Astrocyte (in vitro differentiated cells and primary cell): ENCODE results near the gene DIAPH1. TPM values are rescaled to one million over a fixed set of nuclear protein-coding genes. Genes with fewer than 3 reads are reported as not detected.

Source experiments
- DNase-seq: peaks from one replicate; pipeline ENCODE4 v3.0.0-alpha.2; 2010; ENCODE audit warnings: low read depth
- FAIRE-seq: peaks from 2 replicates; lab custom pipeline; 2011; peaks lifted over from hg19 to GRCh38; lab: Jason Lieb, UNC
- H2AFZ ChIP-seq: 2 replicates; pipeline ENCODE4 v1.6.0; 2012; ENCODE audit warnings: low read depth, low read length, inconsistent platforms
- H3K27ac ChIP-seq: 2 replicates; pipeline ENCODE4 v1.5.1; 2011; ENCODE audit warnings: low read depth, low read length, inconsistent platforms
- H3K27me3 ChIP-seq: 2 replicates; pipeline ENCODE4 v1.6.0; 2011; ENCODE audit warnings: low read length, inconsistent platforms; ENCODE audit not compliant: insufficient read depth
- H3K36me3 ChIP-seq: 2 replicates; pipeline ENCODE4 v1.5.1; 2011; ENCODE audit warnings: low read length, inconsistent platforms; ENCODE audit not compliant: insufficient read depth
- H3K4me1 ChIP-seq: 2 replicates; pipeline ENCODE4 v1.5.1; 2011; ENCODE audit warnings: low read length, inconsistent platforms; ENCODE audit not compliant: insufficient read depth
- H3K4me2 ChIP-seq: 2 replicates; pipeline ENCODE4 v1.6.0; 2012; ENCODE audit warnings: low read length, inconsistent platforms
- H3K4me3 ChIP-seq: 2 replicates; pipeline ENCODE4 v1.5.1; 2011; ENCODE audit warnings: low read depth, mild to moderate bottlenecking, low read length, inconsistent platforms; ENCODE audit not compliant: insufficient read depth
- H3K79me2 ChIP-seq: 2 replicates; pipeline ENCODE4 v1.6.0; 2012; ENCODE audit warnings: mild to moderate bottlenecking, low read length, inconsistent platforms; ENCODE audit not compliant: insufficient read depth
- H3K9ac ChIP-seq: 2 replicates; pipeline ENCODE4 v1.6.0; 2012; ENCODE audit warnings: mild to moderate bottlenecking, low read length, inconsistent platforms
- H3K9me3 ChIP-seq: 2 replicates; pipeline ENCODE4 v1.5.1; 2012; ENCODE audit warnings: low read depth, mild to moderate bottlenecking, low read length, inconsistent platforms; ENCODE audit not compliant: insufficient read depth
- H4K20me1 ChIP-seq: 2 replicates; pipeline ENCODE4 v1.6.0; 2012; ENCODE audit warnings: low read length, inconsistent platforms; ENCODE audit not compliant: insufficient read depth
- H3K27ac Mint-ChIP-seq: one replicate; pipeline ENCODE4 v1.8.0; 2021; ENCODE audit warnings: mild to moderate bottlenecking, mixed read lengths; ENCODE audit not compliant: unreplicated experiment
- H3K27me3 Mint-ChIP-seq: one replicate; pipeline ENCODE4 v1.8.0; 2021; ENCODE audit warnings: low read depth, mixed read lengths; ENCODE audit not compliant: unreplicated experiment
- H3K36me3 Mint-ChIP-seq: one replicate; pipeline ENCODE4 v1.8.0; 2021; ENCODE audit warnings: low read depth, mixed read lengths; ENCODE audit not compliant: unreplicated experiment
- H3K4me1 Mint-ChIP-seq: one replicate; pipeline ENCODE4 v1.8.0; 2021; ENCODE audit warnings: low read depth, mixed read lengths; ENCODE audit not compliant: unreplicated experiment
- H3K4me3 Mint-ChIP-seq: one replicate; pipeline ENCODE4 v1.8.0; 2021; ENCODE audit warnings: mild to moderate bottlenecking, moderate library complexity, mixed read lengths; ENCODE audit not compliant: unreplicated experiment
- H3K9me3 Mint-ChIP-seq: one replicate; pipeline ENCODE4 v1.8.0; 2021; ENCODE audit warnings: mild to moderate bottlenecking, mixed read lengths; ENCODE audit not compliant: unreplicated experiment
- EZH2 ChIP-seq: IDR thresholded peaks from 2 replicates; pipeline ENCODE4 v1.6.1; 2012; ENCODE audit warnings: mild to moderate bottlenecking, low read length, inconsistent platforms; ENCODE audit not compliant: insufficient read depth
- total RNA-seq: library from RNA; stranded (reverse); gene quantifications from 2 replicates; pipeline ENCODE4 v1.2.1, GENCODE V29; 2021
- TF ChIP-seq, protein P1 (sequence below): IDR thresholded peaks from 2 replicates; pipeline ENCODE4 v1.5.1; 2011; ENCODE audit warnings: low read depth, mild to moderate bottlenecking, inconsistent platforms, low read length, moderate library complexity; ENCODE audit not compliant: insufficient read depth

Gene DIAPH1
- total RNA-seq, 1 donor from 2014 or later = 78.8 TPM

DNA sequence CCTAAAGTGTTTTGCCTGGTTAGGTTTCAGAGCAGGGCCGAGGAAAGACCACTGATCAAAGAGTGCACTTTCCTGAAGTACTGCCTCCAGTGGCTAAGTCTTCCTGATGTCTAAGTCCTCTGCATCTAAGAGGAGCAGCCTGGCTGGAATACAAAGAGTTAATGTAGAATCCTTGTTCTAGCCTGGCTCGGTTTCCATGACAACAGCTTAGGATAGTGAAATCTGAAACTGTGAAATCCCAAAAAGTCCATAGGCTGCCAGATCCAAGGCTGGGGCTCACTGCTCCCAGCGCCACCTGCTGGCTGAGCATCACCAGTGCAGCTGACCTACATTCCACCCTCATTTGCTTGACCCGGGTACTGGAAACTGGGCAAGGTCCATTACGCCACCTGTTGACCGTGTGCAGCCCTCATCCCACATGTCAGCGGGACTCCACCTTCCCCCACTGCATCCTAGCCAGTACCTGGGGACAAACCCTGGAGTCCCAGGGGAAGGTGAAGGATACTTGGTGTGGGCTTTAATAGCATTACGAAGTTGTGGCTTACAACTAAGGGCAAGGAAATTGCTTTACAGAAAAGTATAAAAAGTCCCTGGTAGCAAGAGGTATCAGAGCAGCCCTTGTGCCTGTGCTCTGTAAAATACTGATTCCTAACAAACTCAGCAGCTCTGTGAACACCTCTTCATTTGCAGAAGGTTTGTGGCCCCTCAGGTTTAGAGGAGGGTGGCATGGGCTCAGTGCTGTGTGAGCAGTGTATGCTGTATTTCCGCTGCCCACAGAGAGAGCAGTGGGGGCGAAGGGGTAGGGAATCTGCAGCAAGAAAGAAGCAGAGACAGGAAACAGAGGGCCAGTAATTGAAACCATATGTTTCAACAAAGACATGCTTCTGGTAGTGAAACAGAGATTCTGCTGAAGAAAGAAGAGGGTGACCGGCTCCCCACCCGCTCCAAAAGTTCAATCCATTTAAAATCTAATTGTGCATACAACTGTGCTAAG, 93.9 kb downstream of the DIAPH1 start:
- Mint-ChIP-seq H3K27me3 (no peaks in the 10 kb centered on the region), H3K27ac (peak overlapping the region; percentile 81), H3K9me3 (no peaks in the 10 kb centered on the region), H3K36me3 (peaks cover 17% of the 10 kb centered on the region), H3K4me3 (no peak overlapping the region), H3K4me1 (peaks cover 60% of the 10 kb centered on the region)
- H3K9me3 ChIP-seq = no peaks in the 10 kb centered on the region
- TF ChIP-seq, protein P1, sequence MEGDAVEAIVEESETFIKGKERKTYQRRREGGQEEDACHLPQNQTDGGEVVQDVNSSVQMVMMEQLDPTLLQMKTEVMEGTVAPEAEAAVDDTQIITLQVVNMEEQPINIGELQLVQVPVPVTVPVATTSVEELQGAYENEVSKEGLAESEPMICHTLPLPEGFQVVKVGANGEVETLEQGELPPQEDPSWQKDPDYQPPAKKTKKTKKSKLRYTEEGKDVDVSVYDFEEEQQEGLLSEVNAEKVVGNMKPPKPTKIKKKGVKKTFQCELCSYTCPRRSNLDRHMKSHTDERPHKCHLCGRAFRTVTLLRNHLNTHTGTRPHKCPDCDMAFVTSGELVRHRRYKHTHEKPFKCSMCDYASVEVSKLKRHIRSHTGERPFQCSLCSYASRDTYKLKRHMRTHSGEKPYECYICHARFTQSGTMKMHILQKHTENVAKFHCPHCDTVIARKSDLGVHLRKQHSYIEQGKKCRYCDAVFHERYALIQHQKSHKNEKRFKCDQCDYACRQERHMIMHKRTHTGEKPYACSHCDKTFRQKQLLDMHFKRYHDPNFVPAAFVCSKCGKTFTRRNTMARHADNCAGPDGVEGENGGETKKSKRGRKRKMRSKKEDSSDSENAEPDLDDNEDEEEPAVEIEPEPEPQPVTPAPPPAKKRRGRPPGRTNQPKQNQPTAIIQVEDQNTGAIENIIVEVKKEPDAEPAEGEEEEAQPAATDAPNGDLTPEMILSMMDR = peak; percentile 99
- TF ChIP-seq EZH2 = no peak
- peak overlapping the region; percentile 6 for H3K4me3 ChIP-seq
- H3K27me3 ChIP-seq = no peaks in the 10 kb centered on the region
- H3K9ac ChIP-seq = peak overlapping the region; percentile 64
- peaks cover 5% of the 10 kb centered on the region for H3K79me2 ChIP-seq
- H3K4me1 ChIP-seq = peaks cover 61% of the 10 kb centered on the region
- DNase-seq = peak; percentile 90
- no peak overlapping the region for H2AFZ ChIP-seq
- H3K36me3 ChIP-seq = peaks cover 14% of the 10 kb centered on the region
- FAIRE-seq = peak; percentile 69
- H3K27ac ChIP-seq = peak overlapping the region; percentile 77
- no peaks in the 10 kb centered on the region for H4K20me1 ChIP-seq
- peak overlapping the region; percentile 76 for H3K4me2 ChIP-seq

DNA sequence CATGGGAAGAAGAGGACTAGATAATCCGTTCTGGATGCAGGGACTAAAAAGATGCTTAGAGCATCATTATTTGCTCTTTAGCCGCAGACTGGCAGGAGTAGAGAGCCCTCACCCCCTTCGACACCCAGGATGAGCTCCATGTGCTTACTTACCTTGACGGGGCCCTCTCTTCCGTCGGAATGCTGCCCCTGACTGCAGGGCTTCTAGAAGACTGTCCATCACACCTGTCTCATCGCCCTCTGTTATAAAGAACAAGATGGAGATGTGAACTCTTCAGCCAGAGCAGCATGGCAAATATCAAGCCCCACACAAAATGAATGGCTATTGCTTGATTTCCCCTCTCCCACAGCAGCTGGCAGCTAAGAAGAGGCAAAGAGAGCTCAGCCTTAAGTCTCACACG, 94.8 kb downstream of the DIAPH1 start:
- TF ChIP-seq EZH2 = no peak
- H3K27me3 Mint-ChIP-seq = no peaks in the 10 kb centered on the region
- Histone ChIP-seq H3K9me3 (no peaks in the 10 kb centered on the region), H3K27me3 (no peaks in the 10 kb centered on the region), H3K79me2 (peaks cover 5% of the 10 kb centered on the region), H3K36me3 (peaks cover 21% of the 10 kb centered on the region), H3K4me2 (peak overlapping the region; percentile 76), H2AFZ (no peak overlapping the region), H3K27ac (peak overlapping the region; percentile 77), H3K4me3 (no peak overlapping the region), H3K4me1 (peaks cover 53% of the 10 kb centered on the region), H3K9ac (peak overlapping the region; percentile 43), H4K20me1 (no peaks in the 10 kb centered on the region)
- H3K4me3 Mint-ChIP-seq = peak overlapping the region; percentile 22
- H3K4me1 Mint-ChIP-seq = peaks cover 62% of the 10 kb centered on the region
- no peaks in the 10 kb centered on the region for H3K9me3 Mint-ChIP-seq
- H3K36me3 Mint-ChIP-seq = peaks cover 21% of the 10 kb centered on the region
- DNase-seq = no peak
- no peak for FAIRE-seq
- H3K27ac Mint-ChIP-seq = peak overlapping the region; percentile 81

DNA sequence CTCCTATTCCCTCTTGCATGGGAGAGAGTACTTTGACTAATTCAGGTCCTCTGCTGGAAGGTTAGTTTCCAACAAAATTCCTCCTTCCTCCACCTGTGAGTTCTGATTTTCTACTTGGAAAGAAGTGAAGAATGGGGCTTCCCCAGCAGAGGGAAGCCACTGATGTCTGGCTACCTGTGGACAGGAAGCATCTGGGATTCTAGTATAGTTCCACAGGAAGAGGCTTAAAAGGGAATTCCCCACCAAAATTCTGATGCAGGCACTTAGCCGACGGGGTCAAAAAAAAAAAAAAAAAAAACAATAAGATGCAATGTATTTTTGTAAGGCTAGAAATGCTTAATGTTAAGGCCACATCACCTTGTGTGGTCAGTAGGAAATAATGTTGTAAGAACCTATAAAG, 96.5 kb downstream of the DIAPH1 start:
- TF ChIP-seq, protein P1 = no peak
- TF ChIP-seq EZH2 = no peak
- Histone ChIP-seq H3K4me3 (no peak overlapping the region), H3K9ac (peak overlapping the region; percentile 74), H3K27me3 (no peaks in the 10 kb centered on the region), H2AFZ (no peak overlapping the region), H3K9me3 (no peaks in the 10 kb centered on the region), H4K20me1 (no peaks in the 10 kb centered on the region), H3K36me3 (peaks cover 16% of the 10 kb centered on the region), H3K4me1 (peaks cover 47% of the 10 kb centered on the region), H3K27ac (peak overlapping the region; percentile 92), H3K4me2 (peak overlapping the region; percentile 70), H3K79me2 (peaks cover 8% of the 10 kb centered on the region)
- peak overlapping the region; percentile 82 for H3K27ac Mint-ChIP-seq
- peak overlapping the region; percentile 70 for H3K4me3 Mint-ChIP-seq
- H3K4me1 Mint-ChIP-seq = peaks cover 66% of the 10 kb centered on the region
- no peaks in the 10 kb centered on the region for H3K9me3 Mint-ChIP-seq
- H3K36me3 Mint-ChIP-seq = peaks cover 24% of the 10 kb centered on the region
- FAIRE-seq (no peak), DNase-seq (no peak)
- H3K27me3 Mint-ChIP-seq = no peaks in the 10 kb centered on the region
